Heart right ventricle (tissue), 16 donors: ENCODE measurements around the gene RAB24. TPM values are rescaled to one million over a fixed set of nuclear protein-coding genes. Genes with fewer than 3 reads are reported as not detected.

Experiments used
- ATAC-seq, 8 donors: fragments of 200-7000 bp; cut with Tn5 transposase; one replicate each; pipeline ENCODE4 v1.9.1; 2020; ENCODE audit warnings: mild to moderate bottlenecking in 8 of 8, moderate library complexity in 8 of 8, moderate number of reproducible peaks in 1 of 8
- DNase-seq, 2 donors: peaks; one replicate each; pipeline ENCODE4 v3.0.0-alpha.2; 2020
- H3K27ac ChIP-seq, 10 donors: fragments of 200-600 bp; sonication (generic) in 2 of 10; one replicate each; pipeline versions ENCODE4 v1.5.0 to v1.8.0; 2020 to 2022; ENCODE audit warnings: mild to moderate bottlenecking in 3 of 10
- H3K27me3 ChIP-seq, 7 donors: fragments of 200-600 bp; one replicate each; pipeline ENCODE4 v1.8.0; 2021 to 2022; ENCODE audit warnings: mild to moderate bottlenecking in 2 of 7
- H3K36me3 ChIP-seq, 9 donors: fragments of 200-600 bp; sonication (generic) in 1 of 9; one replicate each; pipeline versions ENCODE4 v1.5.0 to v1.8.0; 2020 to 2022; ENCODE audit warnings: mild to moderate bottlenecking in 2 of 9
- H3K4me1 ChIP-seq, 9 donors: fragments of 200-600 bp; sonication (generic) in 1 of 9; one replicate each; pipeline versions ENCODE4 v1.5.0 to v1.8.0; 2020 to 2022; ENCODE audit warnings: mild to moderate bottlenecking in 4 of 9
- H3K4me3 ChIP-seq, 10 donors: fragments of 200-600 bp; sonication (generic) in 2 of 10; one replicate each; pipeline versions ENCODE4 v1.5.0 to v1.8.0; 2020 to 2022; ENCODE audit warnings: mild to moderate bottlenecking in 7 of 10, moderate library complexity in 2 of 10
- H3K9me3 ChIP-seq, 11 donors: fragments of 200-600 bp in 10 of 11; sonication (generic) in 2 of 11; one replicate each; pipeline versions ENCODE4 v1.5.0 to v1.8.0; 2013 to 2022; ENCODE audit warnings: mild to moderate bottlenecking in 2 of 11, control low read depth in 1 of 11, moderate library complexity in 1 of 11
- WGBS, 2 donors: extraction: QIAGEN DNeasy Blood & Tissue Kit; methylation state at CpG; one replicate each; pipeline ENCODE4 v1.1.7; 2013; ENCODE audit warnings: inconsistent platforms in 1 of 2; 5-methylcytosine and 5-hydroxymethylcytosine counted together
- intact Hi-C, 10 donors: fragments of 100-400 bp; cut with DNase I; formaldehyde crosslinking; loops; one replicate each; pipeline versions ENCODE4 v1.11.1 to v1.14.2; 2022
- polyA plus RNA-seq, 2 donors: library from polyadenylated mRNA; stranded (reverse); fragments of 200-250 nt; gene quantifications; one replicate each; pipeline ENCODE4 v1.2.3, GENCODE V29; 2013
- total RNA-seq, 10 donors: library from RNA; stranded (reverse); fragmentation: NEBNext Ultra II Directional in 3 of 10; extraction: Animal tissue kit (Norgen Biotek cat#: 25700) in 3 of 10; gene quantifications; one replicate each; pipeline versions ENCODE4 v1.2.1 to v1.2.4, GENCODE V29; 2021 to 2023
- TF ChIP-seq, protein P1 (sequence below), 9 donors: fragments of 200-600 bp; sonication (generic) in 2 of 9; IDR thresholded peaks; one replicate each; pipeline versions ENCODE4 v1.5.0 to v1.8.0; 2021 to 2022; ENCODE audit warnings: antibody characterized with exemption in 9 of 9, mild to moderate bottlenecking in 5 of 9, moderate library complexity in 1 of 9
- donor health status: Arrhythmogenic right ventricular cardiomyopathy.
- donor health status: ischemic (EF 13 %, LVEDD 7.1; RV severe dilation, severe dysfunction).
- donor health status: healthy with polysubstance abuse.
- donor health status: DM: no; HTN: yes; CAD: no.
- donor health status: DM: no; HTN: no; CAD: no.
- donor health status: ischemic (EF 25% LVEDD 6.9; RV normal size, moderate dysfunction).
- donor health status: ischemic (EF 25% LVEDD 5.7; RV mildly dilated, moderate dysfunction).
- donor health status: healthy.
- donor health status: DM: yes; HTN: yes; CAD: no.
- donor health status: Ischemic cardiomyopathy.
- donor health status: ischemic (EF 35%, LVEDD 5.7; RV mildly dilated, moderate dysfunction).
- donor health status: nonischemic (EF 11% LVEDD 7.7; RV severe dilation, severe dysfunction).
- donor health status: DM: yes; HTN: yes; CAD: no.
- donor health status: PGD.
- donor health status: ischemic (EF 29% LVEDD 5.4; RV normal size, mild dysfunction).
- donor health status: nonischemic (EF 23%, LVEDD 6.1; RV moderate dilation, normal function).

The RAB24 gene
- total and polyA plus RNA-seq, 12 donors: 14.7 to 39.4 (median 19.7) TPM

DNA sequence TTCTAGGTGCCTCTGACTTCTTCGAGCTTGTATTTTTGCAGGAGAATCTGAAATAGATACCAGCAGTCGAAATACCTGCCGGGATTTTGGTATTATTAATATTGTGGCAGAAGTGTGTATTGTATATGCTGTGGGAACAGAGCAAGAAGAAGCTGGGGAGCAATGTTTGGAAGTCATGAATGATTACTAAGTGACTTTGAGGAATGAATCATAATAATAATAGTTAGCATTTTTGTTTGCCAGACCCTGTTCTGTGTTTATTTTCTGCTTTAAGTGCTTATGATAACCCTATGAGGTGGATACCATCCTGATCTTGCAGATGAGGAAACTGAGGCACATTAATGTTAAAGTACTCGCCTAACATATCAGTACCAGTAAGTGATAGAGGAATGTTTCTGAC lies 32.4 kb downstream of the RAB24 start:
- WGBS, 2 donors: 96 to 98% methylated on average over 4 of the region's 4 CpGs
- Histone ChIP-seq H3K4me3 (no peak overlapping the region), H3K4me1 (no peaks in the 10 kb centered on the region), H3K27ac (no peak overlapping the region), H3K9me3 (no peaks in the 10 kb centered on the region), H3K27me3 (no peaks in the 10 kb centered on the region), H3K36me3 (peaks cover 0 to 100% (median 49%) of the 10 kb centered on the region in 9 donors)
- ATAC-seq (no peak), DNase-seq (no peak)
- TF ChIP-seq, protein P1, sequence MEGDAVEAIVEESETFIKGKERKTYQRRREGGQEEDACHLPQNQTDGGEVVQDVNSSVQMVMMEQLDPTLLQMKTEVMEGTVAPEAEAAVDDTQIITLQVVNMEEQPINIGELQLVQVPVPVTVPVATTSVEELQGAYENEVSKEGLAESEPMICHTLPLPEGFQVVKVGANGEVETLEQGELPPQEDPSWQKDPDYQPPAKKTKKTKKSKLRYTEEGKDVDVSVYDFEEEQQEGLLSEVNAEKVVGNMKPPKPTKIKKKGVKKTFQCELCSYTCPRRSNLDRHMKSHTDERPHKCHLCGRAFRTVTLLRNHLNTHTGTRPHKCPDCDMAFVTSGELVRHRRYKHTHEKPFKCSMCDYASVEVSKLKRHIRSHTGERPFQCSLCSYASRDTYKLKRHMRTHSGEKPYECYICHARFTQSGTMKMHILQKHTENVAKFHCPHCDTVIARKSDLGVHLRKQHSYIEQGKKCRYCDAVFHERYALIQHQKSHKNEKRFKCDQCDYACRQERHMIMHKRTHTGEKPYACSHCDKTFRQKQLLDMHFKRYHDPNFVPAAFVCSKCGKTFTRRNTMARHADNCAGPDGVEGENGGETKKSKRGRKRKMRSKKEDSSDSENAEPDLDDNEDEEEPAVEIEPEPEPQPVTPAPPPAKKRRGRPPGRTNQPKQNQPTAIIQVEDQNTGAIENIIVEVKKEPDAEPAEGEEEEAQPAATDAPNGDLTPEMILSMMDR (IDR thresholded peaks at IDR 0.05): no peak
- intact Hi-C loops: loop anchor here in 1 of 10 donors (10.0 kb wide), 1 partner anchor 156 kb away; no protein-coding TSS in a partner anchor

DNA sequence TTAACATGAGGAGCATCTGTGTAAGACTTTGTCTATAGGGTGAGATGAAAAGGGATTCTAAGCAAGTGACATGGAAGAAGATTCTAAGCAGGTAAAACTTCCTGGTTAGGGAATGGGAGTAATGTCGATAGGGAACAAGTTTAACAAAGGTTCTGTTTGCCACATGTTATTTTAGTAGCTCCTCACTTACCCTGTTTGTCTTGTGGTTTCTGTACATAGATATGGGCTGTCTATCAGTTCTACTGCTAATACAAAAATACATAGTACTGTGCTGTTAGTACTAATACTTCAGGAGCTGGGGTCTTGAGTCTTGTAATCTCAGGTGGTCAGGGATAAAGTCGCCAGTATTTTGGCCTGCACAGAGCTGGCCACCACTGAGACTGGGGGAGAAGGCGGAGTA lies 32.9 kb downstream of the RAB24 start:
- no peaks in the 10 kb centered on the region for H3K9me3 ChIP-seq
- H3K4me3 ChIP-seq: no peak overlapping the region
- intact Hi-C loops: loop anchor here in 1 of 10 donors (10.0 kb wide), 1 partner anchor 156 kb away; no protein-coding TSS in a partner anchor
- H3K36me3 ChIP-seq: peaks cover 0 to 100% (median 49%) of the 10 kb centered on the region in 9 donors
- no peak for ATAC-seq
- no peaks in the 10 kb centered on the region for H3K4me1 ChIP-seq
- no peak overlapping the region for H3K27ac ChIP-seq
- no peaks in the 10 kb centered on the region for H3K27me3 ChIP-seq
- no peak for DNase-seq
- TF ChIP-seq, protein P1 (IDR thresholded peaks at IDR 0.05): no peak
- 94 to 96% methylated on average over 3 of the region's 3 CpGs for WGBS, 2 donors

DNA sequence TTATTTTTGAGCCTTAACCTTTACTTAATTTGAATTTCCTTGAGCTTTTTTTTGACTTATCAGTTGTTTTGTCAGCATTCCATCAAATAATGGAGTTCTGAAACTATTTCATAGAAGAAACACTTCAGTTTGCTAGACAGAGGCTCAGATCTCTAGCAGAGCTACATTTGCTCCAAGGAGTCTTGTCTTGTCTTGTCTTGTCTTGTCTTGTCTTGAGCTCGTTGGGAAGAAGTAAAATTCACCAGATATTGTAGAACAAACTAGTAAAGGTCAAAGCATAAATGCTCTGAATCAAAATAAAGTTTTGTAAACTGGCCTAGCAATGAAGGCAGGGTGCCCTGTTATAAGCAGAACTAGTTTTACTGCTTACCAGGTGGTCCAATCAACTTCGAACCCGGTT lies 33.5 kb downstream of the RAB24 start:
- no peaks in the 10 kb centered on the region for H3K4me1 ChIP-seq
- H3K9me3 ChIP-seq: no peaks in the 10 kb centered on the region
- intact Hi-C loops: loop anchor here in 1 of 10 donors (10.0 kb wide), 1 partner anchor 155 kb away; no protein-coding TSS in a partner anchor
- 92 to 93% methylated on average over 3 of the region's 3 CpGs for WGBS, 2 donors
- H3K27me3 ChIP-seq: no peaks in the 10 kb centered on the region
- DNase-seq (no peak), ATAC-seq (no peak)
- TF ChIP-seq, protein P1 (IDR thresholded peaks at IDR 0.05): no peak
- H3K36me3 ChIP-seq: peaks cover 0 to 100% (median 47%) of the 10 kb centered on the region in 9 donors
- no peak overlapping the region for H3K27ac ChIP-seq
- no peak overlapping the region for H3K4me3 ChIP-seq

DNA sequence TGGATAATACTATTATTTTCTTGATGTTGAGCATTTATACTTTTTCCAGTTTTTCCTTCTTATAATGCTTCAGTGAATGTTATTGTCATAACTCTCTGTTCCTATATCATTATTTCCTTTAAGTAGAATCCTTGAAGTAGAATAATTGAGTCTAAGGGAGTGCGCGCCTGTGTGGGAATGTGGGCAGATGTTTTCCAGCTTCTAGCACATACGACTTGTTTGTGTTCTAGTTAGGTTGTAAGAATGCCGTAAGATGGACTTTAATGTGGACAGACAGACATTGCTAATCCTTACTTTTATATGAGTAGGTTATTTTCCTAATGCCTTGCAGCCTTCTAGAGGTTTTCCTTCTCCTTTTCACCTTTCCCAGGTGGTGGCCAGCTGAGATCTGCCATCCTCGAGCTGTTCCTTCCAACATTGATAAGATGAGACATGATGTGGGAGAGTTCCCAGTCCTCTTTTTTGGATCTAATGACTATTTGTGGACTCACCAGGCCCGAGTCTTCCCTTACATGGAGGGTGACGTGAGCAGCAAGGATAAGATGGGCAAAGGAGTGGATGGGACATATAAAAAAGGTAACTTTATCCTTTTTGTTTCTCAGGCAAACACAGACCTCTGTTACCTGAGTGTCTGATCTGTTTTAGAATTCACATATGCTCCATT lies 34.2 kb downstream of the RAB24 start:
- Histone ChIP-seq H3K4me3 (no peak overlapping the region), H3K36me3 (peaks cover 0 to 100% (median 44%) of the 10 kb centered on the region in 9 donors), H3K27me3 (no peaks in the 10 kb centered on the region), H3K27ac (no peak overlapping the region), H3K4me1 (no peaks in the 10 kb centered on the region), H3K9me3 (no peaks in the 10 kb centered on the region)
- TF ChIP-seq, protein P1 (IDR thresholded peaks at IDR 0.05): no peak
- WGBS, 2 donors: 89 to 92% methylated on average over 7 of the region's 7 CpGs
- no peak for ATAC-seq
- DNase-seq: no peak
- intact Hi-C loops: no loop called here
